Measurements from ENCODE around the gene FOXE3. TPM values are rescaled to one million over a fixed set of nuclear protein-coding genes. Genes with fewer than 3 reads are reported as not detected.

FOXE3 gene
- total RNA-seq, 2 donors from 2014 or later, result not detected

- peak; percentile 66 for DNase-seq (ENCODE audit: low spot score)
- H3K4me1 ChIP-seq, result no peaks in the 10 kb centered on the region
- H3K27me3 ChIP-seq, result no peaks in the 10 kb centered on the region
- no peak overlapping the region for H3K4me3 ChIP-seq
- TF ChIP-seq, protein P1, sequence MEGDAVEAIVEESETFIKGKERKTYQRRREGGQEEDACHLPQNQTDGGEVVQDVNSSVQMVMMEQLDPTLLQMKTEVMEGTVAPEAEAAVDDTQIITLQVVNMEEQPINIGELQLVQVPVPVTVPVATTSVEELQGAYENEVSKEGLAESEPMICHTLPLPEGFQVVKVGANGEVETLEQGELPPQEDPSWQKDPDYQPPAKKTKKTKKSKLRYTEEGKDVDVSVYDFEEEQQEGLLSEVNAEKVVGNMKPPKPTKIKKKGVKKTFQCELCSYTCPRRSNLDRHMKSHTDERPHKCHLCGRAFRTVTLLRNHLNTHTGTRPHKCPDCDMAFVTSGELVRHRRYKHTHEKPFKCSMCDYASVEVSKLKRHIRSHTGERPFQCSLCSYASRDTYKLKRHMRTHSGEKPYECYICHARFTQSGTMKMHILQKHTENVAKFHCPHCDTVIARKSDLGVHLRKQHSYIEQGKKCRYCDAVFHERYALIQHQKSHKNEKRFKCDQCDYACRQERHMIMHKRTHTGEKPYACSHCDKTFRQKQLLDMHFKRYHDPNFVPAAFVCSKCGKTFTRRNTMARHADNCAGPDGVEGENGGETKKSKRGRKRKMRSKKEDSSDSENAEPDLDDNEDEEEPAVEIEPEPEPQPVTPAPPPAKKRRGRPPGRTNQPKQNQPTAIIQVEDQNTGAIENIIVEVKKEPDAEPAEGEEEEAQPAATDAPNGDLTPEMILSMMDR (IDR thresholded peaks at IDR 0.05), result peak; percentile 28 to 78
- no peak overlapping the region for H3K27ac ChIP-seq
- H3K36me3 ChIP-seq, result no peaks in the 10 kb centered on the region
- H3K9me3 ChIP-seq, result no peaks in the 10 kb centered on the region
Observed at GRCh38 chr1:47388891-47389238, 27.2 kb upstream of the FOXE3 start.

- TF ChIP-seq, protein P1 (IDR thresholded peaks at IDR 0.05), result no peak
- Histone ChIP-seq H3K27ac (no peak overlapping the region), H3K27me3 (no peaks in the 10 kb centered on the region), H3K4me1 (no peaks in the 10 kb centered on the region), H3K36me3 (no peaks in the 10 kb centered on the region), H3K9me3 (no peaks in the 10 kb centered on the region), H3K4me3 (no peak overlapping the region)
- DNase-seq (ENCODE audit: low spot score), result peak; percentile 36
Observed at GRCh38 chr1:47389731-47390130, 26.4 kb upstream of the FOXE3 start.

GRCh38 chr1:47390843-47391242 is 25.2 kb upstream of the FOXE3 start:
- H3K27me3 ChIP-seq, result no peaks in the 10 kb centered on the region
- H3K36me3 ChIP-seq, result no peaks in the 10 kb centered on the region
- no peak for DNase-seq (ENCODE audit: low spot score)
- TF ChIP-seq, protein P1 (IDR thresholded peaks at IDR 0.05), result no peak
- H3K4me3 ChIP-seq, result no peak overlapping the region
- no peaks in the 10 kb centered on the region for H3K4me1 ChIP-seq
- no peak overlapping the region for H3K27ac ChIP-seq
- H3K9me3 ChIP-seq, result no peaks in the 10 kb centered on the region

DNA sequence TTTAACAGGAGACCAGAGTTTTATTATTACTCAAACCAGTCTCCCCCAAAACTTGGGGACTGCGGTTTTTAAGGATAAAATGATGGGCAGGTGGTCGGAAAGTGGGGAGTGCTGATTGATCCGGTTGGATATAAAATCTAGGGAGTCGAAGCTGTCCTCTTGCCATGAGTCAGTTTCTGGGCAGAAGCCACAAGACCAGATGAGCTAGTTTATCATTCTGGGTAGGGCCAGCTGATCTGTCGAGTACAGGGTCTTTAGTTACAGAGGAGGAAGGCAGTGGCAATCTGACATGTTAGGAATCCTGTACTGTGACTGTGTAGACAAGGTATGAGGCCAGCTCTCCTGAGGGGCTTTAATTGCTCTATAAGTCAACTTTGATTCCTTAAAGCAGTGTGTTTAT is 22.9 kb upstream of the FOXE3 start:
- peak; percentile 9 for DNase-seq (ENCODE audit: low spot score)
- Histone ChIP-seq H3K9me3 (no peaks in the 10 kb centered on the region), H3K4me3 (no peak overlapping the region), H3K27ac (no peak overlapping the region), H3K36me3 (no peaks in the 10 kb centered on the region), H3K4me1 (no peaks in the 10 kb centered on the region), H3K27me3 (no peaks in the 10 kb centered on the region)
- TF ChIP-seq, protein P1 (IDR thresholded peaks at IDR 0.05), result no peak

- Histone ChIP-seq H3K27ac (no peak overlapping the region), H3K36me3 (no peaks in the 10 kb centered on the region), H3K27me3 (no peaks in the 10 kb centered on the region), H3K4me3 (no peak overlapping the region), H3K4me1 (no peaks in the 10 kb centered on the region), H3K9me3 (no peaks in the 10 kb centered on the region)
- TF ChIP-seq, protein P1 (IDR thresholded peaks at IDR 0.05), result no peak
- DNase-seq (ENCODE audit: low spot score), result peak; percentile 2
Observed at GRCh38 chr1:47395433-47395832, 20.7 kb upstream of the FOXE3 start.

GRCh38 chr1:47396671-47397196 is 19.4 kb upstream of the FOXE3 start:
- Histone ChIP-seq H3K27me3 (no peaks in the 10 kb centered on the region), H3K9me3 (no peaks in the 10 kb centered on the region), H3K27ac (no peak overlapping the region), H3K4me1 (no peaks in the 10 kb centered on the region), H3K4me3 (no peak overlapping the region), H3K36me3 (no peaks in the 10 kb centered on the region)
- TF ChIP-seq, protein P1 (IDR thresholded peaks at IDR 0.05), result no peak
- DNase-seq (ENCODE audit: low spot score), result peak; percentile 16
